ENCODE data around the gene AVL9. TPM values are rescaled to one million over a fixed set of nuclear protein-coding genes. Genes with fewer than 3 reads are reported as not detected.

AVL9 gene
- total and polyA plus RNA-seq, 4 donors = 7.0 to 37.5 (median 23.2) TPM

GRCh38 chr7:32559480-32559879 is 64.2 kb downstream of the AVL9 start:
- Histone ChIP-seq H3K4me1 (ENCODE audit: control insufficient read depth in 1 of 2, insufficient read depth in 2 of 2, low read length in 2 of 2) (no peaks in the 10 kb centered on the region), H3K36me3 (ENCODE audit: control insufficient read depth in 1 of 2, insufficient read depth in 2 of 2, low read length in 1 of 2) (peaks cover 1 to 6% of the 10 kb centered on the region in 2 donors), H3K9me3 (ENCODE audit: control insufficient read depth, low read length) (no peaks in the 10 kb centered on the region), H3K27ac (ENCODE audit: low read depth in 1 of 2, low read length in 2 of 2) (no peak overlapping the region), H3K4me3 (ENCODE audit: low read length in 2 of 2) (no peak overlapping the region), H3K27me3 (ENCODE audit: control insufficient read depth in 1 of 2, insufficient read depth in 2 of 2, low read length in 1 of 2) (no peaks in the 10 kb centered on the region)
- DNase-seq (no peak), ATAC-seq (ENCODE audit: low FRiP score) (no peak)
- intact Hi-C loops (cut with DNase I) = no loop called here
- 96 to 97% methylated on average over 4 of the region's 4 CpGs for WGBS, 2 donors

- ATAC-seq (ENCODE audit: low FRiP score) = no peak
- H3K36me3 ChIP-seq (ENCODE audit: control insufficient read depth in 1 of 2, insufficient read depth in 2 of 2, low read length in 1 of 2) = peaks cover 1 to 6% of the 10 kb centered on the region in 2 donors
- WGBS, 2 donors = 94 to 99% methylated on average over 2 of the region's 2 CpGs
- DNase-seq = no peak
- no peak overlapping the region for H3K27ac ChIP-seq (ENCODE audit: low read depth in 1 of 2, low read length in 2 of 2)
- no peaks in the 10 kb centered on the region for H3K9me3 ChIP-seq (ENCODE audit: control insufficient read depth, low read length)
- no peaks in the 10 kb centered on the region for H3K4me1 ChIP-seq (ENCODE audit: control insufficient read depth in 1 of 2, insufficient read depth in 2 of 2, low read length in 2 of 2)
- no peaks in the 10 kb centered on the region for H3K27me3 ChIP-seq (ENCODE audit: control insufficient read depth in 1 of 2, insufficient read depth in 2 of 2, low read length in 1 of 2)
- H3K4me3 ChIP-seq (ENCODE audit: low read length in 2 of 2) = no peak overlapping the region
- intact Hi-C loops (cut with DNase I) = no loop called here
Measured at GRCh38 chr7:32560075-32560474, 64.8 kb downstream of the AVL9 start.

- intact Hi-C loops (cut with DNase I) = no loop called here
- Histone ChIP-seq H3K4me1 (ENCODE audit: control insufficient read depth in 1 of 2, insufficient read depth in 2 of 2, low read length in 2 of 2) (no peaks in the 10 kb centered on the region), H3K36me3 (ENCODE audit: control insufficient read depth in 1 of 2, insufficient read depth in 2 of 2, low read length in 1 of 2) (peaks cover 1 to 5% of the 10 kb centered on the region in 2 donors), H3K9me3 (ENCODE audit: control insufficient read depth, low read length) (no peaks in the 10 kb centered on the region), H3K27me3 (ENCODE audit: control insufficient read depth in 1 of 2, insufficient read depth in 2 of 2, low read length in 1 of 2) (no peaks in the 10 kb centered on the region), H3K27ac (ENCODE audit: low read depth in 1 of 2, low read length in 2 of 2) (no peak overlapping the region), H3K4me3 (ENCODE audit: low read length in 2 of 2) (no peak overlapping the region)
- no peak for ATAC-seq (ENCODE audit: low FRiP score)
- 99 to 100% methylated on average over 2 of the region's 2 CpGs for WGBS, 2 donors
- no peak for DNase-seq
Measured at GRCh38 chr7:32561613-32562012, 66.3 kb downstream of the AVL9 start.

- no peak overlapping the region for H3K4me3 ChIP-seq (ENCODE audit: low read length in 2 of 2)
- no peaks in the 10 kb centered on the region for H3K36me3 ChIP-seq (ENCODE audit: control insufficient read depth in 1 of 2, insufficient read depth in 2 of 2, low read length in 1 of 2)
- intact Hi-C loops (cut with DNase I) = no loop called here
- ATAC-seq (ENCODE audit: low FRiP score) (no peak), DNase-seq (no peak)
- 55 to 67% methylated on average over 3 of the region's 3 CpGs for WGBS, 2 donors
- no peaks in the 10 kb centered on the region for H3K9me3 ChIP-seq (ENCODE audit: control insufficient read depth, low read length)
- H3K27me3 ChIP-seq (ENCODE audit: control insufficient read depth in 1 of 2, insufficient read depth in 2 of 2, low read length in 1 of 2) = no peaks in the 10 kb centered on the region
- H3K27ac ChIP-seq (ENCODE audit: low read depth in 1 of 2, low read length in 2 of 2) = no peak overlapping the region
- H3K4me1 ChIP-seq (ENCODE audit: control insufficient read depth in 1 of 2, insufficient read depth in 2 of 2, low read length in 2 of 2) = no peaks in the 10 kb centered on the region
Measured at GRCh38 chr7:32564542-32564941, 69.3 kb downstream of the AVL9 start.

GRCh38 chr7:32569388-32570289 is 74.3 kb downstream of the AVL9 start:
- Histone ChIP-seq H3K9me3 (ENCODE audit: control insufficient read depth, low read length) (no peaks in the 10 kb centered on the region), H3K27me3 (ENCODE audit: control insufficient read depth in 1 of 2, insufficient read depth in 2 of 2, low read length in 1 of 2) (no peaks in the 10 kb centered on the region), H3K27ac (ENCODE audit: low read depth in 1 of 2, low read length in 2 of 2) (no peak overlapping the region), H3K4me3 (ENCODE audit: low read length in 2 of 2) (no peak overlapping the region), H3K4me1 (ENCODE audit: control insufficient read depth in 1 of 2, insufficient read depth in 2 of 2, low read length in 2 of 2) (no peaks in the 10 kb centered on the region), H3K36me3 (ENCODE audit: control insufficient read depth in 1 of 2, insufficient read depth in 2 of 2, low read length in 1 of 2) (peaks cover 2 to 4% of the 10 kb centered on the region in 2 donors)
- ATAC-seq (ENCODE audit: low FRiP score) (no peak), DNase-seq (no peak)
- WGBS, 2 donors = 88 to 89% methylated on average over 8 of the region's 8 CpGs
- intact Hi-C loops (cut with DNase I) = no loop called here

- ATAC-seq (ENCODE audit: low FRiP score) (no peak), DNase-seq (no peak)
- H3K9me3 ChIP-seq (ENCODE audit: control insufficient read depth, low read length) = no peaks in the 10 kb centered on the region
- no peak overlapping the region for H3K4me3 ChIP-seq (ENCODE audit: low read length in 2 of 2)
- H3K4me1 ChIP-seq (ENCODE audit: control insufficient read depth in 1 of 2, insufficient read depth in 2 of 2, low read length in 2 of 2) = no peaks in the 10 kb centered on the region
- 91% methylated on average over 12 of the region's 12 CpGs for WGBS, 2 donors
- H3K27ac ChIP-seq (ENCODE audit: low read depth in 1 of 2, low read length in 2 of 2) = no peak overlapping the region
- peaks cover 8 to 12% of the 10 kb centered on the region in 2 donors for H3K36me3 ChIP-seq (ENCODE audit: control insufficient read depth in 1 of 2, insufficient read depth in 2 of 2, low read length in 1 of 2)
- intact Hi-C loops (cut with DNase I) = no loop called here
- no peaks in the 10 kb centered on the region for H3K27me3 ChIP-seq (ENCODE audit: control insufficient read depth in 1 of 2, insufficient read depth in 2 of 2, low read length in 1 of 2)
Measured at GRCh38 chr7:32573110-32573687, 77.9 kb downstream of the AVL9 start.

- intact Hi-C loops (cut with DNase I) = no loop called here
- Histone ChIP-seq H3K27me3 (ENCODE audit: control insufficient read depth in 1 of 2, insufficient read depth in 2 of 2, low read length in 1 of 2) (no peaks in the 10 kb centered on the region), H3K36me3 (ENCODE audit: control insufficient read depth in 1 of 2, insufficient read depth in 2 of 2, low read length in 1 of 2) (peaks cover 8 to 12% of the 10 kb centered on the region in 2 donors), H3K4me3 (ENCODE audit: low read length in 2 of 2) (no peak overlapping the region), H3K9me3 (ENCODE audit: control insufficient read depth, low read length) (no peaks in the 10 kb centered on the region), H3K27ac (ENCODE audit: low read depth in 1 of 2, low read length in 2 of 2) (no peak overlapping the region), H3K4me1 (ENCODE audit: control insufficient read depth in 1 of 2, insufficient read depth in 2 of 2, low read length in 2 of 2) (no peaks in the 10 kb centered on the region)
- 97 to 98% methylated on average over 1 of the region's 1 CpG for WGBS, 2 donors
- DNase-seq (no peak), ATAC-seq (ENCODE audit: low FRiP score) (no peak)
Measured at GRCh38 chr7:32574626-32575025, 79.3 kb downstream of the AVL9 start.

- H3K4me1 ChIP-seq (ENCODE audit: control insufficient read depth in 1 of 2, insufficient read depth in 2 of 2, low read length in 2 of 2) = no peaks in the 10 kb centered on the region
- ATAC-seq (ENCODE audit: low FRiP score) (no peak), DNase-seq (no peak)
- no peaks in the 10 kb centered on the region for H3K9me3 ChIP-seq (ENCODE audit: control insufficient read depth, low read length)
- no peak overlapping the region for H3K4me3 ChIP-seq (ENCODE audit: low read length in 2 of 2)
- H3K36me3 ChIP-seq (ENCODE audit: control insufficient read depth in 1 of 2, insufficient read depth in 2 of 2, low read length in 1 of 2) = peaks cover 8 to 10% of the 10 kb centered on the region in 2 donors
- no peak overlapping the region for H3K27ac ChIP-seq (ENCODE audit: low read depth in 1 of 2, low read length in 2 of 2)
- no peaks in the 10 kb centered on the region for H3K27me3 ChIP-seq (ENCODE audit: control insufficient read depth in 1 of 2, insufficient read depth in 2 of 2, low read length in 1 of 2)
- intact Hi-C loops (cut with DNase I) = no loop called here
- WGBS, 2 donors = 83 to 90% methylated on average over 2 of the region's 2 CpGs
Measured at GRCh38 chr7:32577421-32577820, 82.1 kb downstream of the AVL9 start.

- ATAC-seq (ENCODE audit: low FRiP score) = no peak
- WGBS, 2 donors = 81 to 86% methylated on average over 2 of the region's 2 CpGs
- peaks cover 4 to 12% of the 10 kb centered on the region in 2 donors for H3K36me3 ChIP-seq (ENCODE audit: control insufficient read depth in 1 of 2, insufficient read depth in 2 of 2, low read length in 1 of 2)
Measured at GRCh38 chr7:32579776-32580175, 84.5 kb downstream of the AVL9 start.

More at GRCh38 chr7:32579776-32580175, 84.5 kb downstream of the AVL9 start:
- Histone ChIP-seq H3K9me3 (ENCODE audit: control insufficient read depth, low read length) (no peaks in the 10 kb centered on the region), H3K27me3 (ENCODE audit: control insufficient read depth in 1 of 2, insufficient read depth in 2 of 2, low read length in 1 of 2) (no peaks in the 10 kb centered on the region), H3K4me3 (ENCODE audit: low read length in 2 of 2) (no peak overlapping the region), H3K27ac (ENCODE audit: low read depth in 1 of 2, low read length in 2 of 2) (no peak overlapping the region), H3K4me1 (ENCODE audit: control insufficient read depth in 1 of 2, insufficient read depth in 2 of 2, low read length in 2 of 2) (no peaks in the 10 kb centered on the region)
- no peak for DNase-seq
- intact Hi-C loops (cut with DNase I) = no loop called here

Data from aorta (tissue), 5 donors.